GM12892 (cell line): ENCODE measurements around the gene GALNT12.

Experiments used
- DNase-seq: peaks from one replicate; pipeline ENCODE4 v3.0.0; 2011; ENCODE audit not compliant: insufficient read length
- FAIRE-seq: peaks from 2 replicates; lab custom pipeline; 2011; peaks lifted over from hg19 to GRCh38; lab: Jason Lieb, UNC
- POLR2A ChIP-seq: IDR thresholded peaks from 2 replicates; pipeline ENCODE4 v1.6.1; 2011; ENCODE audit warnings: low read depth, low read length, control low read depth
- POLR2AphosphoS5 ChIP-seq: IDR thresholded peaks from 2 replicates; pipeline ENCODE4 v1.6.1; 2011; ENCODE audit warnings: low read depth, low read length, control low read depth
- TAF1 ChIP-seq: IDR thresholded peaks from 2 replicates; pipeline ENCODE4 v1.6.1; 2011; ENCODE audit warnings: low read depth, mild to moderate bottlenecking, control low read depth, low read length, borderline replicate concordance

Gene GALNT12

GRCh38 chr9:98826716-98827115 is 19.2 kb downstream of the GALNT12 start:
- FAIRE-seq (no peak), DNase-seq (no peak)
- TF ChIP-seq TAF1, result no peak
- TF ChIP-seq POLR2A, result no peak
- no peak for TF ChIP-seq POLR2AphosphoS5

DNA sequence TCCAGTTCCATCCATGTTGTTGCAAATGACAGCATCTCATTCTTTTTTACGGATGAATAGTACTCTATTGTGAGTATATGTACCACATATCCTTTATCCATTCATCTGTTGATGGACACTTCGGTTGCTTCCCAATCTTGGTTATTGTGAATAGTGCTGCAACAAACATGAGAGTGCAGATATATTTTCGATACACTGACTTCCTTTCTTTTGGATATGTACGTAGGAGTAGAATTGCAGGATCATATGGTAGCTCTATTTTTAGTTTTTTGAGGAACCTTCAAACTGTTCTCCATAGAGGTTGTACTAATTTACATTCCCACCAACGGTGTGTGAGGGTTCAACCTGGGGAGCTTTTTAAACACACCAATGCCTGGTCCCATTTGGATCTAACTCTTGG is 22.3 kb downstream of the GALNT12 start:
- no peak for DNase-seq
- TF ChIP-seq POLR2AphosphoS5, result no peak
- TF ChIP-seq TAF1, result no peak
- TF ChIP-seq POLR2A, result no peak
- FAIRE-seq, result no peak

GRCh38 chr9:98830554-98830953 is 23.1 kb downstream of the GALNT12 start:
- TF ChIP-seq TAF1 (no peak), POLR2AphosphoS5 (no peak), POLR2A (no peak)
- DNase-seq (no peak), FAIRE-seq (no peak)

GRCh38 chr9:98831696-98832095 is 24.2 kb downstream of the GALNT12 start:
- FAIRE-seq (no peak), DNase-seq (no peak)
- TF ChIP-seq POLR2AphosphoS5 (no peak), POLR2A (no peak), TAF1 (no peak)

GRCh38 chr9:98832768-98833089 is 25.3 kb downstream of the GALNT12 start:
- no peak for FAIRE-seq
- DNase-seq, result no peak
- TF ChIP-seq POLR2AphosphoS5 (no peak), TAF1 (no peak), POLR2A (no peak)

DNA sequence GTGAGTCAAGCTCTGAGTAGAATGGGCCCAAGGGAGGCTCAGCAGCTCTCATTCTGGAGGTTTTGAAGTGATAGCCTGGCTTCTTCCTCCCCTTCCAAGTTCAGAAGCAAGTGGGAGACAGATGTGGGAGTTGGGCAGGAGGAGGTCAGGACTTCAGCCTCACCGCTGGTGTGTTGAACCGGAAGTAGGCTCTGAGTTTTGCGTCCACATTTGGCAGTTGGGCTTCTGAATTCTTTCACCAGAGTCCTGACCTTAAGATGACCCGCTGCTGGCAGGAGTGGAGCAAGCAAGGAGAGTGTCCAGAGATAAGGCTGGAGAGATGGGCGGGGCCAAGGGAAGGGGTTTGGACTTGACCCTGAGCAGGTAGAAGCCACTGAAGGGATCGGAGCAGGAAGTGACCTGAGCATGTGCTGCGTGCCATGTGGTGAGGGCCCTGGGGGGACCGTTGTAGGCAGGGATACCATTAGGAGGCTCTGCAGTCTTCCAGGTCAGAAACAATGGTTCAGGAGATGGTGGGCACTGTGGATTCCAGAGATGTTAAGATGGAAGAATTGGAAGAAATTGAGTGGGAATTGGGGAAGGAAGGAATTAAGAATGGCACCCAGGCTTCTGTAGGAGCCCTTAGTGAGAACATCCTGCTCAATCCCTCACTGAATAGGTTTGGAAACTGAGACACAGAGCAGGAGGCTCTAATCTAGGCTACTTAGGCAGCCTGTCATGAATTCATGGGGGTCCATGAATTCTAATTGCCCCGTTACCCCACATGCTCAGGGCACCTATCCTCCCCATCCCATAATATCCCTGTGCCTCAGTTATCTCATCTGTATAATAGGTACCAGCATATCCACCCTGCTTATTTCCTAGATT is 25.9 kb downstream of the GALNT12 start:
- FAIRE-seq (no peak), DNase-seq (no peak)
- TF ChIP-seq POLR2AphosphoS5 (no peak), TAF1 (no peak)

DNA sequence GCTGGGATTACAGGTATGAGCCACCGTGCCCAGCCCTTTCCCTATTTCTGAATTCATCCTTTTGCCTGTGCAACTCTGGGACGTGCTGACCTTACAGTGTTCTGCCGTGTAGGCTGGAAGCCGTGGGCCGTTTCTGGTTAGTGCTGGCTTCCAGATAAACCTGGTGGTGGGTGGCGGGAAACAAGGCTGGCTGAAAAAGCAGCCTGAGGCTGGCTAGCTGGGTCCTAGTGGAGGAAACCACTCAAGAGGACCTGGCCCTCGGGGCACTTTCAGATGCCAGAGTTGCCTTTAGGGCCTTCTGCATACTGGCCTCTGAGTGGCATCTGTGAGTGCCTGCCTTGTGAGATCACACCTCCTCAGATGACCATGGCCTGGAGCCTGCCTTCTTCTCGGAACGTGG is 26.9 kb downstream of the GALNT12 start:
- DNase-seq (no peak), FAIRE-seq (no peak)
- TF ChIP-seq POLR2AphosphoS5, result no peak
- TF ChIP-seq POLR2A, result no peak
- TF ChIP-seq TAF1, result no peak

DNA sequence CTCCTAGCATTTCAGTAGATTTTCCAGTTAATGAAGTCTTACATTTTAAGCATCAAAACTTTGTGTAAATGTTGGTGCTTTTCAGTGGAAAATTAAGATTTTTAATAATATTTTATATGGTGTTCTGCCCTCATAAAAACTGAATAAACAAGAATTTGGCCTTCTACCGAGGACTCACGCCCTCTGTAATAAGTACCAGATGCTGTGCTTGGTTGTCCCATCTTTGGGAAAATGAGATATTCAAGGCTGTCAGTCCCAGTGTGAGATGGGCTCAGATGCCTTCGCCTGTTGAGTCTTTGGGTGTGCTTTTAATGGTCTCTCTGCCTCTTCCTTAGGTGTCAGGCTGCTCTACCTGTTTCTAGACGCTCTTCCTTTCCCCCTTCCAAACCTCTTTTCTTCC is 28.7 kb downstream of the GALNT12 start:
- DNase-seq (no peak), FAIRE-seq (no peak)
- no peak for TF ChIP-seq POLR2AphosphoS5
- TF ChIP-seq POLR2A, result no peak
- no peak for TF ChIP-seq TAF1

DNA sequence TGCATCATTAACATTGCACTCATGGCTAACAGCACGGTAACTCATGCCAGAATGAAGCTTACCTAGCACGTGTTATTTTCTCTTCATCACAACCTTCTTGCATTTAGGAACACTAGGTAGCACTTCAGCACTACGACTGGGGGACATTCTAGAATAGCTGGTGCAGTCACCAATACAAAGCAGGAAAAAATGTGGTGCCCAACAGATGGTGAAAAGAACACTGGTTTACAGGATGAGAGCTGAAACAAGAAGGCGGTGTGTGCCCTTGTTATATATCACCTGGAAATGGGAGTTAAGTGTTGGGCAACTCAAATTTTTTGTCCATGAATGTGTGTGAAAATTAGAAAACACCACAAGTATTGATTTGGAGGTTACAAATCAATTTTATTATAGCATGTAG is 30.0 kb downstream of the GALNT12 start:
- TF ChIP-seq POLR2A (no peak), TAF1 (no peak), POLR2AphosphoS5 (no peak)
- DNase-seq, result no peak
- FAIRE-seq, result no peak

DNA sequence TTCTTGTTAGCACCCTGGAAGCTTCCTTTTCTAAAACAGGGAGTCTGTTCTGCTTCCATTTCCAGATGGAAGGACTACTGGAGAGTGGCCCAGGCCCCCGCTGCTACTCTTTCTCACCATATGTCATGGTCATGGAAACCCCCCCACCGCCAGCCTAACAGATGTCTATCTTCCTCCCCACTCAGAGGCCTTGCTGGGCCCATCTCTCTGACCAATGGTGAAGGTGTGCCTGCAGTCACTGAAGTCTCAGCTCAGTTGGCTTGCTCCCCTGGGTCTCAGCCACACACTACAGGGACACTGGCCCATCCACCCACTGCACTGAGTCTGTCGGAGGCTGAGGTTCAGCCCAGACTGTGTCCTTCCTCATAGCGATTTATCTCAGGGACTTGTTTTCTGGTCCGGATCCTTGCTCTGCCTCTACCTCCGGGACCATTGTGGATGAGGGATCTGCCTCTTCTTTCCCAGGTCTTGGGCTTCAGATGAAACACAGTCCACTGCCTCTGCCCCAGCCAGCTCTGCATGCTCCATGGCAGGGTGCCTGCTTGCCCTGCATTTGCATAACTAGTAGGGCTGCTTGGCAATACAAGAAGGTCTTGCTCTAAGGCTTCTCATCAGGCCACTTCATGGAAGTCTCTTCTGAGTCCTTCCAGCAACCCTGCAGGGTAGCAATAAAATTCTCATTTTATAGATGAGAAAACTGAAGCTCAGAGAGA is 30.8 kb downstream of the GALNT12 start:
- no peak for FAIRE-seq

GRCh38 chr9:98838868-98839565 is 31.5 kb downstream of the GALNT12 start:
- TF ChIP-seq TAF1, result no peak
- TF ChIP-seq POLR2AphosphoS5, result no peak
- no peak for TF ChIP-seq POLR2A
- DNase-seq (no peak), FAIRE-seq (no peak)

More for the DNA sequence above, 30.8 kb downstream of the GALNT12 start:
- no peak for TF ChIP-seq POLR2A
- TF ChIP-seq TAF1, result no peak
- no peak for TF ChIP-seq POLR2AphosphoS5
- DNase-seq, result no peak

- TF ChIP-seq POLR2AphosphoS5, result no peak
- TF ChIP-seq POLR2A, result no peak
- no peak for TF ChIP-seq TAF1
- FAIRE-seq, result no peak
- no peak for DNase-seq
Observed at GRCh38 chr9:98839724-98840123, 32.3 kb downstream of the GALNT12 start.

DNA sequence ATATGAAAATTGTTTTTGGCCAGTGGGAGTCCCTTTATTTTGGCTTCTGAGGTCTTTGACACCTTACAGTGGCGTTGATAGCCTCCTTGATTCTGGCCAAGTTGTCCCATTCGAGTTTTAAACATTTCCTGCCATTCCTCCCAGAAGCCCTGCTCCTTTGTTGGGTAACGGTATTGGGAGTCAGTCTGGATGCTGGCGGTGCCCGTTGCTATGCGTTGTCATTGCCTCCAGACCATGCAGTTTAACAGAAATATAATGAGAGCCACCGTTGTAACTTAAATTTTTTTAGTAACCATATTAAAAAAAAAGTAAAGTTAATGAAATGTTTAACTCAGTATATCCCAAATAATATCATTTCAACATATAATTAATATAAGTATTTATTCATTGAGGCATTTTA is 35.0 kb downstream of the GALNT12 start:
- FAIRE-seq (no peak), DNase-seq (no peak)
- TF ChIP-seq POLR2AphosphoS5 (no peak), TAF1 (no peak), POLR2A (no peak)
